ENCODE results near the gene CES4A. TPM values are rescaled to one million over a fixed set of nuclear protein-coding genes. Genes with fewer than 3 reads are reported as not detected.

CES4A gene
- total and polyA plus RNA-seq, 2 of the 13 experiments (the other 11 are each of a cell fraction or from before 2014, with no cell fraction given) = 0.09 to 0.17 TPM

GRCh38 chr16:66947302-66948065, 40.9 kb upstream of the CES4A start (continued):
- TF ChIP-seq, protein P1, sequence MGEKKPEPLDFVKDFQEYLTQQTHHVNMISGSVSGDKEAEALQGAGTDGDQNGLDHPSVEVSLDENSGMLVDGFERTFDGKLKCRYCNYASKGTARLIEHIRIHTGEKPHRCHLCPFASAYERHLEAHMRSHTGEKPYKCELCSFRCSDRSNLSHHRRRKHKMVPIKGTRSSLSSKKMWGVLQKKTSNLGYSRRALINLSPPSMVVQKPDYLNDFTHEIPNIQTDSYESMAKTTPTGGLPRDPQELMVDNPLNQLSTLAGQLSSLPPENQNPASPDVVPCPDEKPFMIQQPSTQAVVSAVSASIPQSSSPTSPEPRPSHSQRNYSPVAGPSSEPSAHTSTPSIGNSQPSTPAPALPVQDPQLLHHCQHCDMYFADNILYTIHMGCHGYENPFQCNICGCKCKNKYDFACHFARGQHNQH (CRISPR knock-in tag; IDR thresholded peaks at IDR 0.05) = peak; percentile 46; the same call in 1 of the 2 replicates
- TF ChIP-seq MYC (CRISPR knock-in tag; IDR thresholded peaks at IDR 0.05; ENCODE audit: borderline replicate concordance) (no peak), CHCHD3 (CRISPR knock-in tag; IDR thresholded peaks at IDR 0.05) (no peak), ZNF839 (CRISPR knock-in tag; IDR thresholded peaks at IDR 0.05; ENCODE audit: borderline replicate concordance) (no peak), ZNF605 (CRISPR knock-in tag; IDR thresholded peaks at IDR 0.05) (peak; percentile 72), E2F2 (CRISPR knock-in tag; IDR thresholded peaks at IDR 0.05; ENCODE audit: borderline replicate concordance) (no peak), SOX6 (IDR thresholded peaks at IDR 0.05) (no peak), SOX6 (CRISPR knock-in tag; IDR thresholded peaks at IDR 0.05) (0 out of 2 replicates have a peak, but pooled peaks have one; percentile 18), ARID3A (IDR thresholded peaks at IDR 0.05; ENCODE audit: low read depth, low read length) (peak; percentile 89), GATAD2A (CRISPR knock-in tag; IDR thresholded peaks at IDR 0.05) (peak; percentile 68; the same call in 1 of the 2 replicates), ZNF563 (CRISPR knock-in tag; IDR thresholded peaks at IDR 0.05) (no peak), ZNF256 (CRISPR knock-in tag; conservative IDR thresholded peaks at IDR 0.05) (no peak)
- TF ChIP-seq, protein P2, sequence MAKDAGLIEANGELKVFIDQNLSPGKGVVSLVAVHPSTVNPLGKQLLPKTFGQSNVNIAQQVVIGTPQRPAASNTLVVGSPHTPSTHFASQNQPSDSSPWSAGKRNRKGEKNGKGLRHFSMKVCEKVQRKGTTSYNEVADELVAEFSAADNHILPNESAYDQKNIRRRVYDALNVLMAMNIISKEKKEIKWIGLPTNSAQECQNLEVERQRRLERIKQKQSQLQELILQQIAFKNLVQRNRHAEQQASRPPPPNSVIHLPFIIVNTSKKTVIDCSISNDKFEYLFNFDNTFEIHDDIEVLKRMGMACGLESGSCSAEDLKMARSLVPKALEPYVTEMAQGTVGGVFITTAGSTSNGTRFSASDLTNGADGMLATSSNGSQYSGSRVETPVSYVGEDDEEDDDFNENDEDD (CRISPR knock-in tag; IDR thresholded peaks at IDR 0.05; ENCODE audit: borderline replicate concordance) = no peak; the same call in 1 of the 2 replicates
- TF ChIP-seq, protein P3, sequence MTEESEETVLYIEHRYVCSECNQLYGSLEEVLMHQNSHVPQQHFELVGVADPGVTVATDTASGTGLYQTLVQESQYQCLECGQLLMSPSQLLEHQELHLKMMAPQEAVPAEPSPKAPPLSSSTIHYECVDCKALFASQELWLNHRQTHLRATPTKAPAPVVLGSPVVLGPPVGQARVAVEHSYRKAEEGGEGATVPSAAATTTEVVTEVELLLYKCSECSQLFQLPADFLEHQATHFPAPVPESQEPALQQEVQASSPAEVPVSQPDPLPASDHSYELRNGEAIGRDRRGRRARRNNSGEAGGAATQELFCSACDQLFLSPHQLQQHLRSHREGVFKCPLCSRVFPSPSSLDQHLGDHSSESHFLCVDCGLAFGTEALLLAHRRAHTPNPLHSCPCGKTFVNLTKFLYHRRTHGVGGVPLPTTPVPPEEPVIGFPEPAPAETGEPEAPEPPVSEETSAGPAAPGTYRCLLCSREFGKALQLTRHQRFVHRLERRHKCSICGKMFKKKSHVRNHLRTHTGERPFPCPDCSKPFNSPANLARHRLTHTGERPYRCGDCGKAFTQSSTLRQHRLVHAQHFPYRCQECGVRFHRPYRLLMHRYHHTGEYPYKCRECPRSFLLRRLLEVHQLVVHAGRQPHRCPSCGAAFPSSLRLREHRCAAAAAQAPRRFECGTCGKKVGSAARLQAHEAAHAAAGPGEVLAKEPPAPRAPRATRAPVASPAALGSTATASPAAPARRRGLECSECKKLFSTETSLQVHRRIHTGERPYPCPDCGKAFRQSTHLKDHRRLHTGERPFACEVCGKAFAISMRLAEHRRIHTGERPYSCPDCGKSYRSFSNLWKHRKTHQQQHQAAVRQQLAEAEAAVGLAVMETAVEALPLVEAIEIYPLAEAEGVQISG (CRISPR knock-in tag; IDR thresholded peaks at IDR 0.05) = peak; percentile 31; the same call in 1 of the 2 replicates
- TF ChIP-seq, protein P4, sequence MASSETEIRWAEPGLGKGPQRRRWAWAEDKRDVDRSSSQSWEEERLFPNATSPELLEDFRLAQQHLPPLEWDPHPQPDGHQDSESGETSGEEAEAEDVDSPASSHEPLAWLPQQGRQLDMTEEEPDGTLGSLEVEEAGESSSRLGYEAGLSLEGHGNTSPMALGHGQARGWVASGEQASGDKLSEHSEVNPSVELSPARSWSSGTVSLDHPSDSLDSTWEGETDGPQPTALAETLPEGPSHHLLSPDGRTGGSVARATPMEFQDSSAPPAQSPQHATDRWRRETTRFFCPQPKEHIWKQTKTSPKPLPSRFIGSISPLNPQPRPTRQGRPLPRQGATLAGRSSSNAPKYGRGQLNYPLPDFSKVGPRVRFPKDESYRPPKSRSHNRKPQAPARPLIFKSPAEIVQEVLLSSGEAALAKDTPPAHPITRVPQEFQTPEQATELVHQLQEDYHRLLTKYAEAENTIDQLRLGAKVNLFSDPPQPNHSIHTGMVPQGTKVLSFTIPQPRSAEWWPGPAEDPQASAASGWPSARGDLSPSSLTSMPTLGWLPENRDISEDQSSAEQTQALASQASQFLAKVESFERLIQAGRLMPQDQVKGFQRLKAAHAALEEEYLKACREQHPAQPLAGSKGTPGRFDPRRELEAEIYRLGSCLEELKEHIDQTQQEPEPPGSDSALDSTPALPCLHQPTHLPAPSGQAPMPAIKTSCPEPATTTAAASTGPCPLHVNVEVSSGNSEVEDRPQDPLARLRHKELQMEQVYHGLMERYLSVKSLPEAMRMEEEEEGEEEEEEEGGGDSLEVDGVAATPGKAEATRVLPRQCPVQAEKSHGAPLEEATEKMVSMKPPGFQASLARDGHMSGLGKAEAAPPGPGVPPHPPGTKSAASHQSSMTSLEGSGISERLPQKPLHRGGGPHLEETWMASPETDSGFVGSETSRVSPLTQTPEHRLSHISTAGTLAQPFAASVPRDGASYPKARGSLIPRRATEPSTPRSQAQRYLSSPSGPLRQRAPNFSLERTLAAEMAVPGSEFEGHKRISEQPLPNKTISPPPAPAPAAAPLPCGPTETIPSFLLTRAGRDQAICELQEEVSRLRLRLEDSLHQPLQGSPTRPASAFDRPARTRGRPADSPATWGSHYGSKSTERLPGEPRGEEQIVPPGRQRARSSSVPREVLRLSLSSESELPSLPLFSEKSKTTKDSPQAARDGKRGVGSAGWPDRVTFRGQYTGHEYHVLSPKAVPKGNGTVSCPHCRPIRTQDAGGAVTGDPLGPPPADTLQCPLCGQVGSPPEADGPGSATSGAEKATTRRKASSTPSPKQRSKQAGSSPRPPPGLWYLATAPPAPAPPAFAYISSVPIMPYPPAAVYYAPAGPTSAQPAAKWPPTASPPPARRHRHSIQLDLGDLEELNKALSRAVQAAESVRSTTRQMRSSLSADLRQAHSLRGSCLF (CRISPR knock-in tag; IDR thresholded peaks at IDR 0.05; ENCODE audit: borderline replicate concordance) = no peak
